ENCODE results near the gene DIAPH1. TPM values are rescaled to one million over a fixed set of nuclear protein-coding genes. Genes with fewer than 3 reads are reported as not detected.
A peak's percentile ranks its signal among the peaks of the same experiment; 100 is the strongest.

The DIAPH1 gene
- total RNA-seq, 5 donors from 2014 or later (not counting 1 experiment from before 2014, with no cell fraction given), result 190 to 271 (median 211) TPM

GRCh38 chr5:141637123-141637766 lies 18.4 kb upstream of the DIAPH1 start:
- peaks cover 38 to 50% (median 47%) of the 10 kb centered on the region in 3 donors for H3K4me1 Mint-ChIP-seq
- H3K27ac Mint-ChIP-seq, result peak overlapping the region; percentile 87 to 93
- Histone ChIP-seq H3K9me3 (no peaks in the 10 kb centered on the region), H3K4me1 (ENCODE audit: control insufficient read depth in 1 of 2, extremely low read depth in 1 of 2, insufficient read depth in 2 of 2, low read length in 2 of 2) (peaks cover 7 to 40% of the 10 kb centered on the region in 2 experiments), H3K27me3 (replicated peaks in 1 of 2; ENCODE audit: control insufficient read depth in 2 of 2, extremely low read depth in 1 of 2, insufficient read depth in 2 of 2, low read length in 1 of 2) (no peaks in the 10 kb centered on the region), H3K36me3 (ENCODE audit: control insufficient read depth in 2 of 2, extremely low read depth in 1 of 2, insufficient read depth in 1 of 2, low read length in 1 of 2) (peaks cover 3 to 29% of the 10 kb centered on the region in 2 donors), H3K4me3 (ENCODE audit: control insufficient read depth in 1 of 2, extremely low read depth in 1 of 2, low read length in 1 of 2) (peak overlapping the region; percentile 90 to 99), H3K27ac (ENCODE audit: low read length) (peak overlapping the region; percentile 76)
- H3K4me3 Mint-ChIP-seq, result peak overlapping the region; percentile 84 to 92 (median 91)
- no peaks in the 10 kb centered on the region for H3K9me3 Mint-ChIP-seq
- peaks cover 13% of the 10 kb centered on the region for H3K36me3 Mint-ChIP-seq
- WGBS (ENCODE audit: insufficient coverage), result under 1% methylated on average over 42 of the region's 63 CpGs
- peak; percentile 67 to 69 (median 68) for ATAC-seq (replicated peaks in 1 of 4)
- H3K27me3 Mint-ChIP-seq, result no peaks in the 10 kb centered on the region
- CTCF ChIA-PET, result interaction anchor here (0.5 to 6.1 kb wide), 19 partner anchors 13 to 375 kb away, joined by 3 to 62 read pairs (median 5); partner anchors contain the start of genes DIAPH1 (in 2 of the 2), ARAP3 (in 1 of the 2), DELE1 (in 1 of the 2) and FCHSD1 (in 1 of the 2)
- DNase-seq, result peak in 32 of 35 experiments; percentile 22 to 73 (median 42)
- POLR2A ChIA-PET, result interaction anchor here (0.5 to 2.0 kb wide), 6 partner anchors 13 to 458 kb away, joined by 3 to 23 read pairs (median 4); partner anchors contain the start of gene FCHSD1 (in 1 of the 2)

GRCh38 chr5:141636413-141637122 lies 17.8 kb upstream of the DIAPH1 start, which contains the start of the genes HDAC3 and RELL2:
Gene HDAC3, minus strand, starts transcription at chr5:141636849. Its CDS starts 59 bp downstream, at chr5:141636790.
Gene RELL2, plus strand, starts transcription at chr5:141636997. Its CDS starts 1,229 bp downstream, at chr5:141638226.
- no peaks in the 10 kb centered on the region for H3K27me3 Mint-ChIP-seq
- Histone ChIP-seq H3K36me3 (ENCODE audit: control insufficient read depth in 2 of 2, extremely low read depth in 1 of 2, insufficient read depth in 1 of 2, low read length in 1 of 2) (peaks cover 3 to 26% of the 10 kb centered on the region in 2 donors), H3K27ac (ENCODE audit: low read length) (peak within 1 kb of the TSS; percentile 79), H3K9me3 (no peaks in the 10 kb centered on the region), H3K4me1 (ENCODE audit: control insufficient read depth in 1 of 2, extremely low read depth in 1 of 2, insufficient read depth in 2 of 2, low read length in 2 of 2) (peaks cover 7 to 40% of the 10 kb centered on the region in 2 experiments), H3K4me3 (ENCODE audit: control insufficient read depth in 1 of 2, extremely low read depth in 1 of 2, low read length in 1 of 2) (peak within 1 kb of the TSS; percentile 90 to 99), H3K27me3 (replicated peaks in 1 of 2; ENCODE audit: control insufficient read depth in 2 of 2, extremely low read depth in 1 of 2, insufficient read depth in 2 of 2, low read length in 1 of 2) (no peaks in the 10 kb centered on the region)
- H3K36me3 Mint-ChIP-seq, result peaks cover 13% of the 10 kb centered on the region
- no peaks in the 10 kb centered on the region for H3K9me3 Mint-ChIP-seq
- 0% methylated on average over 46 of the region's 55 CpGs for WGBS (ENCODE audit: insufficient coverage)
- H3K4me3 Mint-ChIP-seq, result peak within 1 kb of the TSS; percentile 84 to 92 (median 91)
- CTCF ChIA-PET, result interaction anchor here (0.5 to 6.1 kb wide), 21 partner anchors 12 to 375 kb away, joined by 3 to 62 read pairs (median 5); partner anchors contain the start of genes DIAPH1 (in 2 of the 2), DELE1 (in 1 of the 2), FCHSD1 (in 1 of the 2) and TAF7 (in 1 of the 2)
- ATAC-seq (replicated peaks in 1 of 4) (peak; percentile 81 to 93 (median 89)), DNase-seq (peak; percentile 78 to 97 (median 90))
- H3K4me1 Mint-ChIP-seq, result peaks cover 40 to 48% (median 44%) of the 10 kb centered on the region in 3 donors
- POLR2A ChIA-PET, result interaction anchor here (0.5 to 2.0 kb wide), 7 partner anchors 12 to 38 kb away, joined by 3 to 23 read pairs (median 4); partner anchors contain the start of gene FCHSD1 (in 2 of the 2)
- H3K27ac Mint-ChIP-seq, result peak within 1 kb of the TSS; percentile 87 to 93

- Histone ChIP-seq H3K36me3 (ENCODE audit: control insufficient read depth in 2 of 2, extremely low read depth in 1 of 2, insufficient read depth in 1 of 2, low read length in 1 of 2) (peaks cover 3 to 26% of the 10 kb centered on the region in 2 donors), H3K27me3 (replicated peaks in 1 of 2; ENCODE audit: control insufficient read depth in 2 of 2, extremely low read depth in 1 of 2, insufficient read depth in 2 of 2, low read length in 1 of 2) (no peaks in the 10 kb centered on the region), H3K27ac (ENCODE audit: low read length) (peak overlapping the region; percentile 79), H3K4me3 (ENCODE audit: control insufficient read depth in 1 of 2, extremely low read depth in 1 of 2, low read length in 1 of 2) (peak overlapping the region; percentile 90 to 99), H3K4me1 (ENCODE audit: control insufficient read depth in 1 of 2, extremely low read depth in 1 of 2, insufficient read depth in 2 of 2, low read length in 2 of 2) (peaks cover 7 to 40% of the 10 kb centered on the region in 2 experiments), H3K9me3 (no peaks in the 10 kb centered on the region)
- Mint-ChIP-seq H3K4me3 (peak overlapping the region; percentile 84 to 92 (median 91)), H3K27me3 (no peaks in the 10 kb centered on the region), H3K27ac (peak overlapping the region; percentile 71 to 79), H3K4me1 (peaks cover 44 to 48% (median 44%) of the 10 kb centered on the region in 3 donors), H3K9me3 (no peaks in the 10 kb centered on the region), H3K36me3 (peaks cover 9% of the 10 kb centered on the region)
- no peak for ATAC-seq (replicated peaks in 1 of 4)
- no peak for DNase-seq
- CTCF ChIA-PET, result interaction anchor here in 1 of 2 donors (0.5 to 6.1 kb wide), 7 partner anchors 15 to 316 kb away, joined by 3 to 62 read pairs (median 16); partner anchors contain the start of genes DIAPH1, FCHSD1 and TAF7
- POLR2A ChIA-PET, result interaction anchor here (0.6 to 2.0 kb wide), 3 partner anchors 15 to 19 kb away, joined by 3 to 5 read pairs (median 4); partner anchors contain the start of gene FCHSD1 (in 2 of the 2)
- 10% methylated on average over 4 of the region's 4 CpGs for WGBS (ENCODE audit: insufficient coverage)
Observed at GRCh38 chr5:141636106-141636412, 17.3 kb upstream of the DIAPH1 start.

- no peaks in the 10 kb centered on the region for H3K9me3 ChIP-seq
- DNase-seq (no peak), ATAC-seq (replicated peaks in 1 of 4) (no peak)
- Mint-ChIP-seq H3K27me3 (no peaks in the 10 kb centered on the region), H3K4me3 (peak overlapping the region; percentile 84 to 92 (median 91)), H3K36me3 (peaks cover 5% of the 10 kb centered on the region), H3K4me1 (peaks cover 44 to 48% (median 44%) of the 10 kb centered on the region in 3 donors), H3K27ac (peak overlapping the region in 1 of 2 donors; percentile 79), H3K9me3 (no peaks in the 10 kb centered on the region)
- CTCF ChIA-PET, result interaction anchor here in 1 of 2 donors (0.5 to 6.1 kb wide), 6 partner anchors 16 to 315 kb away, joined by 3 to 62 read pairs (median 20); partner anchors contain the start of genes DIAPH1, FCHSD1 and TAF7
- 100% methylated on average over 1 of the region's 7 CpGs for WGBS (ENCODE audit: insufficient coverage)
- H3K27me3 ChIP-seq (replicated peaks in 1 of 2; ENCODE audit: control insufficient read depth in 2 of 2, extremely low read depth in 1 of 2, insufficient read depth in 2 of 2, low read length in 1 of 2), result no peaks in the 10 kb centered on the region
- peaks cover 3 to 26% of the 10 kb centered on the region in 2 donors for H3K36me3 ChIP-seq (ENCODE audit: control insufficient read depth in 2 of 2, extremely low read depth in 1 of 2, insufficient read depth in 1 of 2, low read length in 1 of 2)
- POLR2A ChIA-PET, result interaction anchor here (0.7 to 2.0 kb wide), 2 partner anchors 17 to 19 kb away, joined by 4 to 5 read pairs; partner anchors contain the start of gene DIAPH1 (in 1 of the 2)
- H3K4me1 ChIP-seq (ENCODE audit: control insufficient read depth in 1 of 2, extremely low read depth in 1 of 2, insufficient read depth in 2 of 2, low read length in 2 of 2), result peaks cover 7 to 40% of the 10 kb centered on the region in 2 experiments
- peak overlapping the region; percentile 90 to 99 for H3K4me3 ChIP-seq (ENCODE audit: control insufficient read depth in 1 of 2, extremely low read depth in 1 of 2, low read length in 1 of 2)
- H3K27ac ChIP-seq (ENCODE audit: low read length), result no peak overlapping the region
Observed at GRCh38 chr5:141635646-141636045, 16.8 kb upstream of the DIAPH1 start.

- ATAC-seq (replicated peaks in 1 of 4), result no peak
- Mint-ChIP-seq H3K36me3 (peaks cover 12% of the 10 kb centered on the region), H3K27ac (peak overlapping the region in 1 of 2 donors; percentile 69), H3K4me1 (peaks cover 47 to 50% (median 48%) of the 10 kb centered on the region in 3 donors), H3K4me3 (peak overlapping the region; percentile 84 to 92 (median 91)), H3K9me3 (no peaks in the 10 kb centered on the region), H3K27me3 (no peaks in the 10 kb centered on the region)
- CTCF ChIA-PET, result interaction anchor here (0.5 to 6.1 kb wide), 6 partner anchors 17 to 176 kb away, joined by 3 to 62 read pairs (median 14); partner anchors contain the start of gene DIAPH1 (in 1 of the 2)
- H3K27me3 ChIP-seq (replicated peaks in 1 of 2; ENCODE audit: control insufficient read depth in 2 of 2, extremely low read depth in 1 of 2, insufficient read depth in 2 of 2, low read length in 1 of 2), result no peaks in the 10 kb centered on the region
- H3K9me3 ChIP-seq, result no peaks in the 10 kb centered on the region
- H3K4me1 ChIP-seq (ENCODE audit: control insufficient read depth in 1 of 2, extremely low read depth in 1 of 2, insufficient read depth in 2 of 2, low read length in 2 of 2), result peaks cover 7 to 40% of the 10 kb centered on the region in 2 experiments
- no peak overlapping the region for H3K4me3 ChIP-seq (ENCODE audit: control insufficient read depth in 1 of 2, extremely low read depth in 1 of 2, low read length in 1 of 2)
- POLR2A ChIA-PET, result interaction anchor here (0.5 to 0.7 kb wide), 2 partner anchors 8 to 16 kb away, joined by 3 to 4 read pairs; partner anchors contain the start of gene DIAPH1 (in 1 of the 2)
- H3K27ac ChIP-seq (ENCODE audit: low read length), result no peak overlapping the region
- H3K36me3 ChIP-seq (ENCODE audit: control insufficient read depth in 2 of 2, extremely low read depth in 1 of 2, insufficient read depth in 1 of 2, low read length in 1 of 2), result peaks cover 6 to 29% of the 10 kb centered on the region in 2 donors
- 91% methylated on average over 1 of the region's 6 CpGs for WGBS (ENCODE audit: insufficient coverage)
- no peak for DNase-seq
Observed at GRCh38 chr5:141634720-141635119, 15.9 kb upstream of the DIAPH1 start.

Data from T-cell (primary cell).